Measurements from ENCODE around the gene B4GALNT3.

B4GALNT3 gene

GRCh38 chr12:496736-497135, 37.0 kb downstream of the B4GALNT3 start:
- no peak for TF ChIP-seq CTCF (IDR thresholded peaks at IDR 0.05; ENCODE audit: low read depth, low read length)
- DNase-seq (ENCODE audit: low read depth in 2 of 2) = no peak
- no peak overlapping the region for H3K4me3 ChIP-seq (replicated peaks in 1 of 2; ENCODE audit: low read depth in 2 of 2, low read length in 2 of 2)

GRCh38 chr12:497501-498160, 37.9 kb downstream of the B4GALNT3 start:
- TF ChIP-seq CTCF (IDR thresholded peaks at IDR 0.05; ENCODE audit: low read depth, low read length) = no peak
- DNase-seq (ENCODE audit: low read depth in 2 of 2) = no peak
- H3K4me3 ChIP-seq (replicated peaks in 1 of 2; ENCODE audit: low read depth in 2 of 2, low read length in 2 of 2) = no peak overlapping the region

GRCh38 chr12:499837-500458, 40.2 kb downstream of the B4GALNT3 start:
- TF ChIP-seq CTCF (IDR thresholded peaks at IDR 0.05; ENCODE audit: low read depth, low read length) = no peak
- DNase-seq (ENCODE audit: low read depth in 2 of 2) = peak in 1 of 2 donors; percentile 49

GRCh38 chr12:501722-502447, 42.1 kb downstream of the B4GALNT3 start:
- no peak overlapping the region for H3K4me3 ChIP-seq (replicated peaks in 1 of 2; ENCODE audit: low read depth in 2 of 2, low read length in 2 of 2)
- no peak for DNase-seq (ENCODE audit: low read depth in 2 of 2)
- TF ChIP-seq CTCF (IDR thresholded peaks at IDR 0.05; ENCODE audit: low read depth, low read length) = no peak

More at GRCh38 chr12:499837-500458, 40.2 kb downstream of the B4GALNT3 start:
- no peak overlapping the region for H3K4me3 ChIP-seq (replicated peaks in 1 of 2; ENCODE audit: low read depth in 2 of 2, low read length in 2 of 2)

GRCh38 chr12:503111-503761, 43.5 kb downstream of the B4GALNT3 start:
- no peak for TF ChIP-seq CTCF (IDR thresholded peaks at IDR 0.05; ENCODE audit: low read depth, low read length)
- no peak overlapping the region for H3K4me3 ChIP-seq (replicated peaks in 1 of 2; ENCODE audit: low read depth in 2 of 2, low read length in 2 of 2)
- peak in 1 of 2 donors; percentile 13 for DNase-seq (ENCODE audit: low read depth in 2 of 2)

- TF ChIP-seq CTCF (IDR thresholded peaks at IDR 0.05; ENCODE audit: low read depth, low read length) = no peak
- DNase-seq (ENCODE audit: low read depth in 2 of 2) = no peak
- no peak overlapping the region for H3K4me3 ChIP-seq (replicated peaks in 1 of 2; ENCODE audit: low read depth in 2 of 2, low read length in 2 of 2)
Observed at GRCh38 chr12:505221-505620, 45.5 kb downstream of the B4GALNT3 start.
